H1 (cell line): ENCODE data around the gene NCF4. TPM values are rescaled to one million over a fixed set of nuclear protein-coding genes. Genes with fewer than 3 reads are reported as not detected.

ENCODE experiments used
- CTCF ChIA-PET: fragments of 300-600 bp; sonication (Branson Sonifier 250); formaldehyde crosslinking; loops from one replicate; lab custom pipeline; 2021; ENCODE audit not compliant: partially characterized antibody; lab: Charles Lee
- POLR2A ChIA-PET: fragments of 300-600 bp; sonication (Branson Sonifier 250); formaldehyde crosslinking; loops from one replicate; lab custom pipeline; 2021; ENCODE audit warnings: inconsistent platforms; ENCODE audit not compliant: partially characterized antibody; lab: Charles Lee
- DNase-seq, 2 experiments: peaks; one replicate each; pipeline versions ENCODE4 v3.0.0 to v3.0.0-alpha.2; 2010 to 2022; ENCODE audit warnings: low spot score in 2 of 2, low read depth in 1 of 2, mixed read lengths in 1 of 2
- FAIRE-seq: peaks from 2 replicates; lab custom pipeline; 2011; peaks lifted over from hg19 to GRCh38; lab: Jason Lieb, UNC
- H2AFZ ChIP-seq: 2 replicates; pipeline ENCODE4 v1.8.1; 2012; ENCODE audit warnings: low read length, inconsistent platforms
- H2AK5ac ChIP-seq: 2 replicates; pipeline ENCODE4 v1.6.1; 2013; ENCODE audit warnings: low read depth, low read length
- H2BK120ac ChIP-seq: replicated peaks from 2 replicates; pipeline ENCODE3; 2013; ENCODE audit warnings: low read depth, low read length, inconsistent platforms
- H2BK12ac ChIP-seq: 2 replicates; pipeline ENCODE4 v1.6.1; 2013; ENCODE audit warnings: low read depth, low read length
- H2BK15ac ChIP-seq: 2 replicates; pipeline ENCODE4 v1.6.1; 2013; ENCODE audit warnings: low read length
- H2BK20ac ChIP-seq: 2 replicates; pipeline ENCODE4 v1.6.1; 2013; ENCODE audit warnings: low read length
- H2BK5ac ChIP-seq: 2 replicates; pipeline ENCODE4 v1.6.1; 2013; ENCODE audit warnings: low read depth, low read length
- H3K14ac ChIP-seq: 2 replicates; pipeline ENCODE4 v1.6.1; 2013; ENCODE audit warnings: inconsistent platforms; ENCODE audit not compliant: insufficient read length
- H3K18ac ChIP-seq: 2 replicates; pipeline ENCODE4 v1.6.1; 2013; ENCODE audit warnings: low read length; ENCODE audit errors: extremely low read depth
- H3K23ac ChIP-seq: 2 replicates; pipeline ENCODE4 v1.6.1; 2013; ENCODE audit warnings: inconsistent platforms; ENCODE audit not compliant: insufficient read length
- H3K23me2 ChIP-seq: 2 replicates; pipeline ENCODE4 v1.6.1; 2013; ENCODE audit warnings: low read depth, low read length
- H3K27ac ChIP-seq: 2 replicates; pipeline ENCODE4 v1.6.1; 2011; ENCODE audit warnings: low read depth, low read length, inconsistent platforms
- H3K27me3 ChIP-seq, 4 experiments: replicated peaks in 1 of 4; 1 replicate in 1 of 4; 2 replicates in 3 of 4; pipeline versions ENCODE4 v1.6.1 to v1.8.1; 2011 to 2013; ENCODE audit warnings: low read length in 3 of 4, mild to moderate bottlenecking in 3 of 4, inconsistent platforms in 2 of 4, mixed read lengths in 2 of 4, moderate library complexity in 1 of 4; ENCODE audit not compliant: control insufficient read depth in 3 of 4, insufficient read depth in 3 of 4; ENCODE audit errors: extremely low read depth in 1 of 4
- H3K36me3 ChIP-seq, 4 experiments: 2 replicates each; pipeline versions ENCODE4 v1.6.1 to v1.8.1; 2011 to 2013; ENCODE audit warnings: mild to moderate bottlenecking in 4 of 4, low read length in 3 of 4, moderate library complexity in 2 of 4, control low read depth in 1 of 4, inconsistent platforms in 1 of 4; ENCODE audit not compliant: insufficient read depth in 4 of 4, control insufficient read depth in 2 of 4
- H3K4ac ChIP-seq: replicated peaks from 2 replicates; pipeline ENCODE3; 2013; ENCODE audit warnings: low read length, low read depth, mixed read lengths, inconsistent platforms; ENCODE audit not compliant: insufficient read length
- H3K4me1 ChIP-seq, 4 experiments: replicated peaks in 1 of 4; 1 replicate in 1 of 4; 2 replicates in 3 of 4; pipeline versions ENCODE4 v1.6.1 to v1.8.1; 2011 to 2013; ENCODE audit warnings: low read length in 3 of 4, inconsistent platforms in 2 of 4, mixed read lengths in 1 of 4; ENCODE audit not compliant: insufficient read depth in 4 of 4, control insufficient read depth in 3 of 4
- H3K4me2 ChIP-seq, 2 experiments: 2 replicates each; pipeline versions ENCODE4 v1.6.1 to v1.8.1; 2011 to 2013; ENCODE audit warnings: low read depth in 2 of 2, low read length in 2 of 2, control low read depth in 1 of 2, inconsistent platforms in 1 of 2, mild to moderate bottlenecking in 1 of 2; ENCODE audit not compliant: insufficient read depth in 1 of 2
- H3K4me3 ChIP-seq, 4 experiments: fragments of 200-600, 300-600 bp in 1 of 4; sonication (generic), shearing (Covaris generic), sonication (Bioruptor Twin) in 1 of 4; 2 replicates each; pipeline versions ENCODE4 v1.5.1 to v1.8.1; 2011 to 2016; ENCODE audit warnings: low read length in 4 of 4, low read depth in 3 of 4, control low read depth in 2 of 4, inconsistent platforms in 2 of 4, mild to moderate bottlenecking in 2 of 4, mixed read lengths in 1 of 4, moderate library complexity in 1 of 4; ENCODE audit not compliant: insufficient read depth in 2 of 4; ENCODE audit errors: extremely low read depth in 1 of 4
- H3K56ac ChIP-seq: replicated peaks from 2 replicates; pipeline ENCODE3; 2013; ENCODE audit warnings: low read depth, mild to moderate bottlenecking, mixed read lengths, low read length, inconsistent platforms; ENCODE audit not compliant: insufficient read length
- H3K79me1 ChIP-seq: 2 replicates; pipeline ENCODE4 v1.6.1; 2013; ENCODE audit warnings: low read depth, low read length, control low read depth
- H3K79me2 ChIP-seq, 2 experiments: 2 replicates each; pipeline versions ENCODE4 v1.6.1 to v1.8.1; 2012 to 2013; ENCODE audit warnings: low read length in 2 of 2, mild to moderate bottlenecking in 2 of 2, inconsistent platforms in 1 of 2; ENCODE audit not compliant: insufficient read depth in 2 of 2, control insufficient read depth in 1 of 2
- H3K9ac ChIP-seq, 4 experiments: replicated peaks in 1 of 4; 1 replicate in 1 of 4; 2 replicates in 3 of 4; pipeline versions ENCODE4 v1.6.1 to v1.8.1; 2011 to 2013; ENCODE audit warnings: low read depth in 3 of 4, low read length in 3 of 4, control low read depth in 2 of 4, mild to moderate bottlenecking in 2 of 4, moderate library complexity in 2 of 4, inconsistent platforms in 1 of 4; ENCODE audit errors: extremely low read depth in 1 of 4
- H3K9me3 ChIP-seq, 2 experiments: 2 replicates each; pipeline versions ENCODE4 v1.6.1 to v1.8.1; 2012 to 2013; ENCODE audit warnings: mild to moderate bottlenecking in 2 of 2, moderate library complexity in 2 of 2, control low read depth in 1 of 2, inconsistent platforms in 1 of 2, low read depth in 1 of 2, low read length in 1 of 2, mixed read lengths in 1 of 2; ENCODE audit not compliant: insufficient read depth in 2 of 2
- H4K20me1 ChIP-seq, 2 experiments: replicated peaks in 1 of 2; 2 replicates each; pipeline versions ENCODE3 to v1.8.1; 2011 to 2013; ENCODE audit warnings: inconsistent platforms in 2 of 2, low read length in 2 of 2, mild to moderate bottlenecking in 1 of 2; ENCODE audit not compliant: insufficient read depth in 2 of 2, control insufficient read depth in 1 of 2
- H4K5ac ChIP-seq: 2 replicates; pipeline ENCODE4 v1.6.1; 2013; ENCODE audit warnings: low read length, low read depth, mixed read lengths, inconsistent platforms; ENCODE audit not compliant: insufficient read length
- H4K8ac ChIP-seq: 2 replicates; pipeline ENCODE4 v1.8.0; 2013; ENCODE audit warnings: mild to moderate bottlenecking, moderate library complexity, low read length, inconsistent platforms; ENCODE audit not compliant: insufficient read depth; ENCODE audit errors: extremely low read depth
- H4K91ac ChIP-seq: replicated peaks from 2 replicates; pipeline ENCODE3; 2013; ENCODE audit warnings: low read length, mixed read lengths, inconsistent platforms; ENCODE audit not compliant: insufficient read length
- EGR1 ChIP-seq: IDR thresholded peaks from 2 replicates; pipeline ENCODE4 v1.6.1; 2011; ENCODE audit warnings: low read depth, low read length, borderline replicate concordance
- GABPA ChIP-seq: IDR thresholded peaks from 2 replicates; pipeline ENCODE4 v1.6.1; 2011; ENCODE audit warnings: mild to moderate bottlenecking, low read length, moderate library complexity, borderline replicate concordance; ENCODE audit not compliant: insufficient read depth
- GTF2F1 ChIP-seq: IDR thresholded peaks from 2 replicates; pipeline ENCODE4 v1.6.1; 2012; ENCODE audit warnings: low read depth, low read length, improper control_type of control experiment, borderline replicate concordance
- JUN ChIP-seq: IDR thresholded peaks from 2 replicates; pipeline ENCODE4 v1.6.1; 2011; ENCODE audit warnings: low read depth, mild to moderate bottlenecking, improper control_type of control experiment, low read length
- KDM5A ChIP-seq: fragments of 200-600 bp; IDR thresholded peaks from 2 replicates; pipeline ENCODE4 v1.7.1; 2012; ENCODE audit warnings: mild to moderate bottlenecking, low read length, inconsistent platforms, mixed read lengths
- RBBP5 ChIP-seq: IDR thresholded peaks from 2 replicates; pipeline ENCODE4 v1.7.1; 2012; ENCODE audit warnings: low read depth, mild to moderate bottlenecking, inconsistent platforms, low read length, moderate library complexity, borderline replicate concordance
- SIRT6 ChIP-seq: IDR thresholded peaks from one replicate; pipeline ENCODE4 v1.7.1; 2012; ENCODE audit warnings: low read length, inconsistent platforms
- SRF ChIP-seq: IDR thresholded peaks from 2 replicates; pipeline ENCODE4 v1.6.1; 2011; ENCODE audit warnings: mild to moderate bottlenecking, low read depth, low read length, moderate library complexity
- WGBS, 2 experiments: shearing (Covaris generic) in 1 of 2; methylation state at CpG; one replicate each; pipeline versions ENCODE4 v1.1.6 to v1.1.7; 2013 to 2015; ENCODE audit warnings: low lambda C conversion rate in 2 of 2, mixed read lengths in 2 of 2, inconsistent platforms in 1 of 2, low coverage in 1 of 2, missing lambda C conversion rate in 1 of 2; ENCODE audit not compliant: insufficient replicate concordance in 2 of 2, insufficient coverage in 1 of 2, insufficient read length in 1 of 2; ENCODE audit errors: extremely low coverage in 1 of 2, missing lambda C conversion rate in 1 of 2; 5-methylcytosine and 5-hydroxymethylcytosine counted together
- polyA plus RNA-seq, 7 experiments: library from polyadenylated mRNA; depleted of rRNA in 3 of 7; stranded (reverse) in 5 of 7; unstranded in 2 of 7; fragments of >200 nt in 5 of 7; fragments of 200-250 nt in 2 of 7; gene quantifications; 1 replicate in 5 of 7; 2 replicates in 1 of 7; 4 replicates in 1 of 7; pipeline versions ENCODE4 v1.2.1 to v1.2.3, GENCODE V29; 2011 to 2013; ENCODE audit warnings: missing spikeins in 2 of 7, mixed read lengths in 2 of 7
- total RNA-seq: library from RNA; stranded (reverse); fragmentation: NEBNext Ultra II Directional; extraction: Animal tissue kit (Norgen Biotek cat#: 25700); gene quantifications from 2 replicates; pipeline ENCODE4 v1.2.1, GENCODE V29; 2021

The NCF4 gene
- total and polyA plus RNA-seq, 2 of the 8 experiments (the other 6 are each of a cell fraction or from before 2014, with no cell fraction given): 0.20 TPM; not detected in 1

GRCh38 chr22:36818010-36818642, 42.7 kb upstream of the NCF4 start:
- H2AK5ac ChIP-seq: peak overlapping the region; percentile 79; the same call in 1 of the 2 replicates
- H3K18ac ChIP-seq: no peak overlapping the region
- ChIA-PET POLR2A (interaction anchor here (2.0 kb wide), 1 partner anchor 14 kb away, joined by 6 read pairs; no protein-coding TSS in a partner anchor), CTCF (interaction anchor here (0.7 to 3.9 kb wide), 7 partner anchors 14 to 161 kb away, joined by 3 to 16 read pairs (median 4); no protein-coding TSS in a partner anchor)
- TF ChIP-seq SRF (no peak), SIRT6 (no peak), GTF2F1 (no peak), EGR1 (no peak), JUN (no peak), RBBP5 (no peak), GABPA (no peak), KDM5A (no peak)
- H2BK12ac ChIP-seq: peak overlapping the region; percentile 60; the same call in 1 of the 2 replicates
- no peak overlapping the region for H3K14ac ChIP-seq
- no peaks in the 10 kb centered on the region for H4K20me1 ChIP-seq
- no peaks in the 10 kb centered on the region for H3K36me3 ChIP-seq
- 0 out of 2 replicates have a peak overlapping the region, but pooled peaks have one; percentile 18 for H2BK15ac ChIP-seq
- peaks cover 0 to 22% (median 13%) of the 10 kb centered on the region in 4 experiments; a peak in 6 of 7 replicates for H3K4me1 ChIP-seq
- no peak overlapping the region for H3K56ac ChIP-seq
- H3K79me1 ChIP-seq: no peaks in the 10 kb centered on the region
- H2BK5ac ChIP-seq: no peak overlapping the region
- peaks cover 11% of the 10 kb centered on the region for H3K23me2 ChIP-seq
- no peak overlapping the region for H3K4me3 ChIP-seq
- no peak overlapping the region for H2AFZ ChIP-seq
- WGBS, 2 experiments: 80% methylated on average over 6 of the region's 6 CpGs; no CpG with 5 or more reads in 1 of the 2 experiments
- no peak for DNase-seq
- H4K91ac ChIP-seq: no peak overlapping the region
- H3K4me2 ChIP-seq: peak overlapping the region in 1 of 2 experiments; percentile 70; a peak in 1 of 4 replicates
- H3K9ac ChIP-seq: no peak overlapping the region
- no peak overlapping the region for H4K5ac ChIP-seq
- H2BK120ac ChIP-seq: no peak overlapping the region
- peaks cover 21 to 53% (median 40%) of the 10 kb centered on the region in 4 experiments for H3K27me3 ChIP-seq
- H3K23ac ChIP-seq: no peak overlapping the region
- FAIRE-seq: no peak
- no peak overlapping the region for H3K27ac ChIP-seq
- H3K79me2 ChIP-seq: no peaks in the 10 kb centered on the region
- no peaks in the 10 kb centered on the region for H3K9me3 ChIP-seq
- H2BK20ac ChIP-seq: 0 out of 2 replicates have a peak overlapping the region, but pooled peaks have one; percentile 61
- H3K4ac ChIP-seq: no peak overlapping the region
- no peak overlapping the region; the same call in 1 of the 2 replicates for H4K8ac ChIP-seq
